ENCODE measurements around the gene SURF4.

DNA sequence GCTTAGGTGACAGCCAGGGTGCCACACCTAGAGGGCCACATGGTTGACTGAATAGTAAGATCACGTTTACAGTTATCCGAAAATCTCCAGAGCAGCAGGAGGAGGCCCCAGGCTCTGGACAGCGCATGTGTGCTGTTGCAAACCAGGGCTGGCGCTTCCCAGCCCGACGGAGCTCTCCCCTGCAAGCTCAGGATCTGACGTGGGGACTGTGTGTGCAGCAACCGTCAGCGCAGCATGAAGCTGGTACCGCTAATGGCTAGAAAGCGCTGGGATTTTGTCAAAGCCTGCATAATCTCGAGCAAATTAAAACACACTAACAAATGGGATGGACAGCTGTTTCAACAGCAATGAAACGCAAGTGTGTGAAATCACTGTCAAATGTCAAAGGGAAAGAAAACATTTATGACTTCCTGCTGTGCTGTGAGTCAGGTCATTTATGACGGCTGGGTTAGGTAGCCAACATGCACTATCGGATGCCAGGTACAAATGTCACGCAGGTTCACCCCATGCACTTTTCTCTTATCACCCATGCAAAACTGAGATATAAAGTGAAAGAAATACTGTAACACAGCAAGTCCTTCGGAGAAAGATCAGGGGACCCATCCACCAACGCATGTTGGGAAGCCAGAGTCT is 7.5 kb downstream of the SURF4 start:
- TF ChIP-seq, protein P1, sequence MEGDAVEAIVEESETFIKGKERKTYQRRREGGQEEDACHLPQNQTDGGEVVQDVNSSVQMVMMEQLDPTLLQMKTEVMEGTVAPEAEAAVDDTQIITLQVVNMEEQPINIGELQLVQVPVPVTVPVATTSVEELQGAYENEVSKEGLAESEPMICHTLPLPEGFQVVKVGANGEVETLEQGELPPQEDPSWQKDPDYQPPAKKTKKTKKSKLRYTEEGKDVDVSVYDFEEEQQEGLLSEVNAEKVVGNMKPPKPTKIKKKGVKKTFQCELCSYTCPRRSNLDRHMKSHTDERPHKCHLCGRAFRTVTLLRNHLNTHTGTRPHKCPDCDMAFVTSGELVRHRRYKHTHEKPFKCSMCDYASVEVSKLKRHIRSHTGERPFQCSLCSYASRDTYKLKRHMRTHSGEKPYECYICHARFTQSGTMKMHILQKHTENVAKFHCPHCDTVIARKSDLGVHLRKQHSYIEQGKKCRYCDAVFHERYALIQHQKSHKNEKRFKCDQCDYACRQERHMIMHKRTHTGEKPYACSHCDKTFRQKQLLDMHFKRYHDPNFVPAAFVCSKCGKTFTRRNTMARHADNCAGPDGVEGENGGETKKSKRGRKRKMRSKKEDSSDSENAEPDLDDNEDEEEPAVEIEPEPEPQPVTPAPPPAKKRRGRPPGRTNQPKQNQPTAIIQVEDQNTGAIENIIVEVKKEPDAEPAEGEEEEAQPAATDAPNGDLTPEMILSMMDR (conservative IDR thresholded peaks at IDR 0.05; ENCODE audit: low read length): no peak
- no peak for TF ChIP-seq EZH2phosphoT487 (IDR thresholded peaks at IDR 0.05; ENCODE audit: borderline replicate concordance)

Data from Loucy (cell line).